ENCODE data around the gene SYK.

Gene SYK

DNA sequence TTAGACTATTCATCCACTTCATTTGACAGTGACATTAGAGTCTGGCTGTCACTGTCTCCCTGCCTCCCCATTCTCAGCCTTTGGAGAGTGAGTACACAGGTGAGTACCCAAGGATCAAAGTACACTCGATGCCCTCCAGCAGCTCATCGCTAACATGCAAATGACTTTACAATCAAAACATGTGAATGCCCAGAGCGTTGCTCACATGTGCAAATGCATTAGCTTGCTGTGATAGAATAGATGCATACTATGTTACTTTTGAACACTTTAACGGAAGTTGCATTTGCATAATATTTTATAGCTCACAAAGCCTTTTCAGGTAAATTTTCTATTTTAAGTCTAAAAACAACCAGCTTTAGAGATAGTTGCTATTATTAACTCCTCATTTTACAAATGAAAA is 107.6 kb downstream of the SYK start:
- no peak for DNase-seq

DNA sequence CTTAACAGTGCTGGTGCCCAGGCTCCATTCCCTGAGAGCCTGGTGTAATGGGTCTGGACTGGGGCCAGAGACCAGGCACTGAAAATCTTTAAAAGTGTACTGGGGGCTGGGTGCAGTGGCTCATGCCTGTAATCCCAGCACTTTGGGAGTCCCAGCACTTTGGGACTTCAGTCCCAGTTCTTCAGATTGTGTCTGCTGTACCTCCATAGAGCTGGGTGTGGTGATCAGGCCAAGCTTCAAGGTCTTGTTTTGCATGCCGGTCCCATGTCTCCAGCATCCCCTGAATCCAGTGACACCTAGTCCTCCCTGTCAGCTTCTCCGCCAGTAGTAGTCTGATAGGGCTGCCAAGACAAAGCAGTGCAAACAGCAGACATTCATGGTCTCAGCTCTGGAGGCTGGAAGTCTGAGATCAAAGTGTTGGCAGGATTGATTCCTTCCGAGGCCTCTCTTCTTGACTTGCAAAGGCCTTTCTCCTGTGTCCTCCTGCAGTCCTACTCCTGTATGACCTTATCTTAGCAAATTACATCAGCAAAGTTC is 108.2 kb downstream of the SYK start:
- DNase-seq, result no peak

DNA sequence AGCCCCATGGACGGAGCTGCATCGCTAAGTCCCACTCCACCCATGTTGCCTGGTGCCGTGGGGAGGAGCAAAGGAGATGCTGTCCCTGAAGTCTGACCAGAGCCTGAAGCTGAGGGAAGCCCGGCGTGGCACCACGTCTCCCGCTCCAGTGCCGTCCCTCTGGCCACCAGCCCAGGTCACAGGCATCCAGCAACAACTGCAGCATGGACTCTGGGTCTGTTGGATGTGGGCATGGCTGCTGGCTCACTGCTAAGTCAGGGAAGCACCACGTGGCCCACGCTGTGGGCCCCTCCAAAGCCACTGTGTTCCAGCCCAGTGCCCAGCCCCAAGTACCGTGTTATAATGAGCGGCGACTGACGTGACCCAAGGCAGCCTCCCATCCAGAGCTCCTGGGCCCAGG is 112.6 kb downstream of the SYK start:
- no peak for DNase-seq

DNA sequence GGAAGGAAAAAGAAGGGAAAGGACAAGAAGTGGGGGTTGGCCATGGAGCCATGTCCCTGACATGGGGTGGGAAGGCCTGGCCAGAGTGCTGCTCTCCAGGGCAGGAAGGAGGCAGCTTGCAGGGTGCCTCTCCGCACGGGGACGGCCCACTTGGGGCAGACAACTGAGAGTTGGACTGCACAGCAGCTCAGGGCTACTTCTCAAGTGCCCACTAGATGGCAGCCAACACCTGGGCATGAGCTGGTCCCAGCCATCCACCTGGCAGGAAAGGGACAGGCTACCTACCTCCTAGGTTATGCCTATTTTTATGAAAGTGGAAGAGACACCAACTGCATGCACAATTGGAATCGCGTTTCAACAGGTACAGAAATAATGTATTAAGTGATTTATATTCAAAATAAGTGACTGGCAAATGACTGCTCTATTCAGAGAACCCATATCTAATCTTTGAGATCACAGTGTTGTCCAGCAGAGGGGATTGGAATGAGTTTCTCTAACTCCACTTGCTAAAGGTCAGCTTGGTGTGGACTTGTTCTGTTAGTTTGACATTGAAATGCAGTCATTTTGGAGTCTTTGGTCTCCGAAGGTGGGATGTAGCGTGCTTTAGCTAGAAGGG is 113.4 kb downstream of the SYK start:
- peak; percentile 73 for DNase-seq

DNA sequence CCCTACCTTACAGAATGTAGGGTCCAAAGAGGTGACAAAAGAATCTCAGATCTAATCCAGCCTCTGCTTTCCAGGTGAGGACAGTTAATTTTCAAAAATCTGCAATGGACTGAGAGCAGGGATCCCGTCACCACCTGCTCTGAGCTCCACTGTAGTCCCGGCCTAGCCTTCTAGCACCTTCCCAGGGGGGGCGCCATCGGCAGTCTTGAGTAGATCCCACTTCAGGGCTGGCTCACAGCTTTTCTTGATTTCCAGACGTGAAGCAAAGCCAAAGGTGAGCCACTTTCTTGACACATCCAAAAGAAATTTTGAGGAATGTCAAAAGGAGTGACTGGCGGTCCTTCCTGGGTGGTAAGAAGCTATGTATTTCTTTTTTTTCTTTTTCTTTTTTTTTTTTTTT is 114.1 kb downstream of the SYK start:
- DNase-seq, result peak; percentile 35

DNA sequence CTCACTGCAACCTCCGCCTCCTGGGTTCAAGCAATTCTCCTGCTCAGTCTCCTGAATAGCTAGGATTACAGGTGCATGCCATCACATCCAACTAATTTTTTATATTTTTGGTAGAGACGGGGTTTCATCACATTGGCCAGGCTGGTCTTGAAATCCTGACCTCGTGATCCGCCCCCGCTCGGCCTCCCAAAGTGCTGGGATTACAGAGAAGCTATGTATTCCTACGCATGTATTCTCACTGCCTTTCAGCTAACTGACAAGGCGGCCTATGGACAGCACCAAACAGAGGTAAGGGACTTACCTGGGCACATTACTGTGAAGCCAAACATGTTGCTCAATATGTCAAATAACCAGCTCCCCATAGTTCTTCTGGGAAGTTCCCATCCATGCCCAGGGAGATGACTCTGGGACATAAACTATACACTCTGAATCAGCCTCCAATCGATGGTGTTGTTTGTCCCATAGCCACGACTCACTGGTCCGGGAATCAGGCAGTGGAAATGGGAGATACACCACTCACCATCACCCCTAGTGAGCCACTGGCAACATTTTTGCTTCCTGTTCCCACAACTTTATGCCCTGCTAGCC is 114.6 kb downstream of the SYK start:
- no peak for DNase-seq

DNA sequence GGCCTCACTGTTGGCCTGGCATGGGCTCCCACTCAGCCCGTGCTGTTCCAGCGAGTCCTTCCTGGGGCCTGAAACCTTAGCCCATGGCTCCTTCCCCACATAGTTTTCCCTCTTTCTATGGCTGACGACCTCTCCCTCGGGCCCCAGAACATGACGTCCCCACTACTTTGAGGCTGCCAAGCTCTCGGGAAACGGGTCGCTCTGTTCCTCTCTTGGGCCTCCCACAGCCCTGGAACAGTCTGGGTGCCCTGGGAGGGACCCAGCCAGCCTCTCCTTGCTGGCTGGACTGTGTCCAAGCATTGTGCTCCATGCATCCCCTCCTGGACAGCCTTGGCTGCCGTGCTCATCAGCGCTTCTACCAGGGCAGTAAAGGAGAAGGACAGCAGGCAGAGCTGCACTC is 118.3 kb downstream of the SYK start:
- no peak for DNase-seq

DNA sequence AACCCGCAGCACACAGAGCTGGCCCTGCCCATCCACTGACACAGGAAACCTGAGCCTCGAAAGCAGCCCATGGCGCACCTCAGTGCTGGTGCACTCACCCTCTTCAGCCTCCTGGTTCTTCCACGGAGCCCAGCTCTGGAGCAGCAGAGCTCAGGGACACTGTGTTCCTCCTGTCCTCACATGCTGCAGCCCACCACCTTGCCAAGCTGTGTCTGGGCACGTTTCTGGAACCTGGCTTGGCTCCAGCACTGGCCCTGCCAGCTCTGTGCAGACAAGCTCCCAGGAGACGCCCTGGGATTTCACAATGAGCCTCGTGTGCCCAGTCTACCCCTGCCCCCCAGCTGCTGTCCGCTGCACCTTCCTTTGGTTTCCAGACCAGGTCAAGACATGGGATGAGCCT is 119.5 kb downstream of the SYK start:
- no peak for DNase-seq

DNA sequence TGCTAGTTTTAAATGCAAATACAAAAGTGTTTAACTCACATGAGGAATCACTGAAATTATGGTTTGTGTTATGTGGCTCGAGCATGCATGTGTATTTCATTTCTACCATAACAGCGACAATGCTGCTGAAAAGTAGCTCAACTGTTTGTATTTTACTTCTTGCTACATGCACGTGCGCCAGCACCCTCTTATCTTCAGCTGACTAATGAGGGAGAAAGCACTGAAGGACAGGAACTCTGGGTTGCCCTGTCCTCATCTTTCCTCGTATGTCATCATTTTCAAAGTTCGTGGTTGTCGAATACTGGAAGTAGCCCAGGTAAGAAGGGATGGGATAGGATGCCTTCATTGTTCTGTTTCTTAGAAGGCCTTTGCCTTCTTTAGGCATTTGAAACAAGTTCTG is 120.3 kb downstream of the SYK start:
- DNase-seq, result no peak

DNA sequence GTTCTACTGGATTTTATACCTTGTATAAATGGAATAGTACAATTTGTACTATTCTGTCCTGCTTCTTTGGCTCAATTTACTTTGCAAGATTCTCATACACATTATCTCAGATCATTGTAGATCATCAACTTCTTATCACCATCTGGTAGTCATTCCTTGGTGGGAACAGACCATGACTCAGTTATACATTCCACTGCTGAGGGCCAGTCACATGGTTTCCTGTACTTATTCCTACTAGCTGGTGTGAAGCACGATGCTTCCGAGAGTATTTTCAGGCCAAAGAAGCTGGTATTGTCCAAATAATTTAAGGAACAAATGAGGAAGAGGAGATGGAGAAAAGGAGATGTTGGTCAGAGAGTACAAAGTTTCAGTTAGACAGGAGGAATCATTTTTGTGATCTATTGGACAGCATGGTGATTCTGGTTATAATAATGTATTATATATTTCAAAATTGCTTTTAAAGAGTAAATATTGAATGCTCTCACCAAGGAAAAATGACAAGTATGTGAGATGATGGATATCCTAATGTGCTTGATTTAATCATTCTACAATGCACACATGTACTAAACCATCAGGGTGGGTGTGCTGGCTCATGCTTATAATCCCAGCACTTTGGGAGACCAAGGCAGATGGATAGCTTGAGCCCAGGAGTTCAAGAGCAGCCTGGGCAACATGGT is 124.1 kb downstream of the SYK start:
- DNase-seq, result no peak

DNA sequence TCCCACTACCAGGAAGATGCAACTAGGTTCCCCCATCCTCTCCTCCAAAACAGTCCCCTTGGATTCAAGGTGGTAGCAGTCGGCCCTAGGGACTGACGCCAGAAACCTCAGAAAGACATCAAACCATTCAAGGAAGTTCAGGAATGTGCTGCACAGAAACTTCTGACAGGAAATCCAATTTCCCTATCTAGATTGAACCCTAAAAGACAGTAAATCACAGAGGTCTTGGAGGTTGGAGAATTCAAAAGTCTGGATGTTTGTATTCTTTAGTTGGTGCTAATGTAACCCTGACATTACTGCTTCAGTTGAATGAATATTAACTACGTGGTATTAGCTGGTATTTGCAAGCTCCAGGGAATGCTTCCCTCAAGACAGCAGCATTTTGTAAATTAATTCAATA is 125.3 kb downstream of the SYK start:
- no peak for DNase-seq

DNA sequence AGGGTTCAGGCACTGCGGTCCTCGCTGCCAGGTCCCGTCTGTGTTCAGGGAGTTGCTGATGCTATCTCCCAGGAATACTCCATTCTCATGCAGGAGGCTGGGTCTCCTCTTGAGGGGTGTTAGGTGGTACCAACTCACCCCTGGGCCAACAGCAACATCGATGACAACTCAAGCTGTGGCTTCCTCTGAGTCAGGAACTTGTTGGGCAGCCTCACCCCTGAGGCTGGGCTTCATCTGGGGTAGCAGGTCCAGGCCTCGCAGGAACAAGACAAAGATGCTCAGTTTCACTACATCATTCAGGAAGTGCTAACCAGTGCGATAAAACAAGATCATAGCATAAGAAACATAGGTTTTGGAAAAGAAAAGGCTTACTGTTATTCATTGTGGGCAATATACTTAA is 125.9 kb downstream of the SYK start:
- no peak for DNase-seq

DNA sequence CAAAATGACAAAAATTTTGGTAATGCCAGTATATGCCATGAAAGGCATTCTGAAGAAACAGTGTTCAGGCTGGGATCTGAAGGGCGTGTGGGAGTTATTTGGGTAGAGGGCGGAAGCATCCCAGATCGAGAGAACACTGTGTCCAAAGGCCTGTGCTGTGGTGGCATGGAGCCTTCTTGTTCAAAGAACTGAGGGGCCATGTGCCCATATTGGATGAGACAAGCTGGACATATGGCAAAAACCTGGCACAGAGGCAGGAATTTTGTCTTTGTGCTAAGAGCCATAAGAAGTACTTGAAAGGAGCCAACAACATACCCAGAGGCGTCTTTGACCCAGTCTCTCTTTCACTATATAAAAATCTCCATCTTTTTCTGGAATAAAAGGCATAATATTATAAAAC is 128.0 kb downstream of the SYK start:
- DNase-seq, result no peak

DNA sequence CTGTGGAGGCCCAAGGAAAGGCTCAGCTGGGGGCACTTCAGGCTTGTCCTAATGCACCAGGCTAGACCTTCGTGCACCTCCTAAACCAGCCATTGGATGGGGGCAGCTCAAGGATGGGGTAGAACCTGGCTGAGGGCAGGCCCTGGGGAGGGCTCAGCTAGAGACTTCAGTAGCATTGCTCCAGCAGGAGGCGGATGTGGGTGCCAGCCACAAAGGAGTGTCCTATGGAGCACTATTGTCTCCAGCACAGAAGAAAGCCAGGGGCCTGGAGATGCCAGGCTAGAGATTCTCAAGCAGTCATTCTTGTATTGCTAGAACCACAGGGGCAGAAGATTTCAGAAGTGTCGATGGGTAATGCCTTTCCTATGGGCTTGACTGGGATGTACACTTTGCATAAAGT is 131.8 kb downstream of the SYK start:
- no peak for DNase-seq

DNA sequence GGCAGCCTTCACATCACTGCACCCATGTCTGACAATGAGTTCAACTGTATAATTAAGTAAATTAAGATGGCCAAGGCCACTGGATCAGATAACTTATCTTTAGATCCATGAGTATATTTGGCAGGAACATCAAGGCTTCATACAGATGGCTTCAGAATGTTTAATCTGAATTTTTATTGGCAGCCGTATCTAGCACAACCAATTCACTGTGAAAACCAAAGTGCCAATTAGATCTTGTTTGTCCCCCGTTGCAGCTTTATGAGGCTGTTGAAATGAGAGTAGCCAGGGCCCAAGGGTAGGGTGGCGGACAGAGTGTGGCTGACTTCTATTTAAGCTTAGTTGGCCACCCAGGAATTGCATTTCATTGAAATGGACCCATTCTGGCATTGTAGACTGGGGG is 137.7 kb downstream of the SYK start:
- no peak for DNase-seq

DNA sequence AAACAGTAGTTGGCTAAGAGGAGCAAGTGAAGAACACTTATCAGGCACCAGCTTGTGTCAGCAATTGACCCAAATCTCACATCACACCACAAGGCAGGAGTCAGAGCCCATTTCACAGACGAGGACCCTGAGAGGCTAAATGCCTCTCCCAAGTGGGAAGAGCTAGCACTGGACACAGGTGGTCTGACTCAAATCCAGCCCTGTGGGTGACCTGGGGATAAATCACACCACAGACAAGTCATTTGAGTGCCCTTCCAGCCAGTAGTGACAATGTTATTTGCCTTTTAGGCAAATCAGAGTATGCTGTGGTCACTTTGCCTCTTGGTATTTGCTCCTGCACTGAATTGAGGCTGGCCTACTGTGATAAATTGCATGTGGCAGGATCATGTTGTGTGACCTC is 138.7 kb downstream of the SYK start:
- no peak for DNase-seq

DNA sequence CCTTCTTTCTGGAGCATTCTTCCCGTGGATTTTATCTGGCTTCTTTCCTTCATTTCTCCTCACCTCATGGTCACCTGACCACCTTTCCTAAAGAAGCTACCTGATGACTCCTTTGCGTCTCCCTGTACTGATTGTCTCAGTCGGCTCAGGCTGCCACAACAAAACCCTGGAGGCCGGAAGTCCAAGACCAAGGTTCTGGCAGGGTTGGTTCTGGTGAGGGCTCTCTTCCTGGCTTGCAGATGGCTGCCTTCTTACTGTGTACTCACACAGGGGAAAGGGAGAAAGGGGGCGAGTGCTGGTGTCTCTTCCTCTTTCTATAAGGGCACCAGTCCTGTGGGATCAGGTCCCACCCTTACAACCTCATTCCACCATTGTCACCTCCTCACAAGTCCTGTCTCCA is 140.0 kb downstream of the SYK start:
- DNase-seq, result no peak

DNA sequence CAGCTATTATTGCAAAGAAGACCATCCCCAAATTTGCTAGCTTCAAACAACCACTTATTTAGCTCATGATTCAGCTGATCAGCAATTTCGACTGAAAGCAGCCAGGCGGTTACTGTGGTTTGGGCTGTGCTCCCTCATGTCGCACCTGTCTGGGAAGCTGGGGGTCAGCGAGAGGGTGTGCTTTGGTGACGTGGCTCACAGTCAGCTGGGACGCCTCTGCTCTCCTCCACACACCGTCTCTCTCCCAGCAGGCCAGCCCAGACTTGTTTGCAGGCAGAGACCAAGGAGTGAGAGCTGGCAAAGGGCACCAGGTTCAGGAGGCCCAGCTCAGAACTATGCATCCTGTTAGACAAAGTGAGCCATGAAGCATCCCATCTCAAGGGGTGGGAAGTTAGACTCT is 140.9 kb downstream of the SYK start:
- no peak for DNase-seq

DNA sequence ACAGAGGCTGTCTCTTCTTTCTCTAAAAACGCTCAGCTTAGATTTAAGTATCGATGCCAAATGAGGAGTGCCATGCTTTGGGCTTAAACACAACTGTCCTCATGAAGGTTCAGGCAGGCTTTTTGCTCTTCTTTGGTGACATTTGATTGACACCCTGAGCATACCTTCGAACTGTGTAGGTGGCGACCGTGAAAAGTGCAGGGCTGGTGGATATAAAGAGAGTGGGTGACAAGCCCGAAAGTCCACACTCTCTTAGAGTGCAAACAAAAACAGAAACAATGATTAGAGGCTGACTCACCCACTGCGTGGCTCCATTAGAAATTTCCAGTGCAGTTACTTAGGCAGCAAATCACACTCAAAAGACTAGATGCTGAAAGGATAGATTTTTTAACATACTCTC is 141.7 kb downstream of the SYK start:
- no peak for DNase-seq

DNA sequence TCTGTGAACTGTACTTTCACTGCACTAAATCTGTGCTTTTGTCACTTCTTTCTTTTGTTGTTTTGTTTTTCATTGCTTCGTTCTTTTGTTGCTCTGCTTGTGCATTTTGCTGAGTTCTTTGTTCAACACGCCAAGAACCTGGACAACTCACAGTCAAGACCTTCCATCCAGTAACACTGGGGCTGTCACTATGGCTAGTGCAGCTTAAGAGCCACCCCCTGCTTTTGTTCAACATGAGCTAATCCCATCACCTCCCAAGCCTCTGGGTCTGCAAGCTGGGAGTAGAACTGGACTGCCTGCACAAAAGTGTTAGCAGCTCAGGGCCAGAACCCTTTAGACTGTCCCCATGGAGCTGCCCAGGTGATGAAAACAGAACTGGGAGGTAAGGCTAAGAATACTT is 143.7 kb downstream of the SYK start:
- no peak for DNase-seq

DNA sequence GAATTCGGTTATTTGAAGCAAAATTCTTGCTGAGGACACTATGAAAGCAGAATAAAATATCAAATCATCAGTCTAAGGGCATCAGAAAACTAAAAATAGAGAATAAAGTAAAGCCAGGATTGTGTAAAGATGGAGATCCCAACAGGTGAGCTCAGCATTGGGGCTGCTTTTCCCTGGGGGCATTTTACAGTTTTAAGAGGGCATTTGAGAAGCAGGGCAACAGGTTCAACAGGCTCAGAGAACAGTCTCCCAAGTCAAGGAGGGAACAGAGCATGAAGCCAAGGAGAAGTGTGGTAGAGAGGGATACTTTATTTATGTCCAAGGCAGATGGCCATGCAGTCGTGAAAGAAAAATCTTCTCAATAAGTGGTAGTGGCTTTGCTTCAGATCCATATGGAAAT is 145.4 kb downstream of the SYK start:
- DNase-seq, result no peak

All from activated naive CD4-positive, alpha-beta T cell treated with Interleukin-2 at 50 U/mL for 16 hours (primary cell).